ENCODE measurements around the gene CCNB2.

The CCNB2 gene

GRCh38 chr15:59169251-59169708, 64.3 kb downstream of the CCNB2 start:
- no peak for DNase-seq

GRCh38 chr15:59170295-59171066, 65.5 kb downstream of the CCNB2 start:
- no peak for DNase-seq

- no peak for DNase-seq
Observed at GRCh38 chr15:59171067-59171397, 66.1 kb downstream of the CCNB2 start.

GRCh38 chr15:59172289-59172901, 67.4 kb downstream of the CCNB2 start:
- no peak for DNase-seq

GRCh38 chr15:59173194-59173593, 68.2 kb downstream of the CCNB2 start:
- no peak for DNase-seq

- DNase-seq: no peak
Observed at GRCh38 chr15:59174151-59174834, 69.3 kb downstream of the CCNB2 start.

All from 8988T (cell line).